ENCODE results near the gene ALDH3B2.
"Not testable (repeated sequence)": the region's sequence is repeated elsewhere in the genome, so short reads cannot be mapped to it uniquely, and the experiment has no call there.

ALDH3B2 gene

DNA sequence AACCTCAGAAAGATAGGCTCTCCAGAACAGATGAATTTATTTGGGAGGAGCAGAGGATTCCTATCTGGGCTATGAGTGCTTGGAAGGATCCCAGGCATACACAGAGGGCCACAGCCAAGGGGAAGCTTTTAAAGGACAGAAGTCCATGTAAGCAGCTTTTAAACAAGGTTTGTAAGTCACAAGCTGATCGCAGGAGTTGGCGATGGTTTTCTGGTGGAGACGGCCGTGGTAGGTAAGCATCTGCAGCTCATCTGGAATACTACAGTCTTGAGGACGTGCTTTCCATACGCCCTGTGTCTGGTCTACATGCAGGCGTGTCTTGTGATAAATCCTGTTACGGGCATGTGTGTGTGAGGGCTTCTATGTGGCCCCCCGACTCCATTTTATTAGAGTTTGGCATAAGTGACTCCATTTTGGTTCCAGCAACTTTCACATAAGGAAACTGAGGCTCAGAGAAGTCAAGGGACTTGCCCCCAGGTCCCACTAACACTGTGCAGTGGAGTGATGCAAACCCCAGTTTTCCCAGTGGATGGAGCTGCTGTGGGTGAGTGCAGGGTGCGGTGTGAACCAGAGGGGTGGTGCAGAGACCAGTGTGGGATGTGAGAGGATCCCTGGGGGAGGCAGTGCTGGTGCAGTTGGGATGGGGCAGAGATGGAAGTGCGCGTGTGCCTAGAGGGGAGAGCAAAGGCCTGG lies 12.1 kb downstream of the ALDH3B2 start:
- DNase-seq (ENCODE audit: low read depth in 2 of 2), result no peak

DNA sequence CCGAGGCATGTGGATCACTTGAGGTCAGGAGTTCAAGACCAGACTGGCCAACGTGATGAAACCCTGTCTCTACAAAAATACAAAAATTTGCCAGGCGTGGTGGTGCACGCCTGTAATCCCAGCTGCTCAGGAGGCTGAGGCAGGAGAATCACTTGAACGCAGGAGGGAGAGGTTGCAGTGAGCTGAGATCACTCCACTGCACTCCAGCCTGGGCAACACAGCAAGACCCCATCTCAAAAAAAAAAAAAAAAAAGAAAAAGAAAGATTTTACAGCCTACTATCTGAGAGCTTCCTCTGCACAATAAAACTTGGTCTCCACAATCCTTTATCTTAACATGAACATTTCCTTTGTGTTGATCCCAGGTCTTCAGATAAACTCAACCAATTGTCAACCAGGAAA lies 13.7 kb downstream of the ALDH3B2 start:
- DNase-seq (ENCODE audit: low read depth in 2 of 2), result not testable (repeated sequence)

DNA sequence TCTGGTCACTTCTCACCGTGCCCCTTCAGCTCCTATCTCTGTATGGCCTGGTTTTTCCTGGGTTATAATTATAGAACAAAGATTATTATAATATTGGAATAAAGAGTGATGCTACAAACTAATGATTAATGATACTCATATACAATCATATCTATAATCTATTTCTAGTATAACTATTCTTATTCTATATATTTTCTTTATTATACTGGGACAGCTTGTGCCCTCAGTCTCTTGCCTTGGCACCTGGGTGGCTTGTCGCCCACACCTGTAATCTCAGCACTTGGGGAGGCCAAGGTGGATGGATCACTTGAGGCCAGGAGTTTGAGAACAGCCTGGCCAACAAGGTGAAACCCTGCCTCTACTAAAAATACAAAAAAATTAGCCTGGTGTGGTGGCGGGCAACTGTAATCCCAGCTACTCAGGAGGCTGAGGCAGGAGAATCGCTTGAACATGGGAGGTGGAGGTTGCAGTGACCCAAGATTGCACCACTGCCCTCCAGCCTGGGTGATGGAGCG lies 14.7 kb downstream of the ALDH3B2 start:
- DNase-seq (ENCODE audit: low read depth in 2 of 2), result not testable (repeated sequence)

DNA sequence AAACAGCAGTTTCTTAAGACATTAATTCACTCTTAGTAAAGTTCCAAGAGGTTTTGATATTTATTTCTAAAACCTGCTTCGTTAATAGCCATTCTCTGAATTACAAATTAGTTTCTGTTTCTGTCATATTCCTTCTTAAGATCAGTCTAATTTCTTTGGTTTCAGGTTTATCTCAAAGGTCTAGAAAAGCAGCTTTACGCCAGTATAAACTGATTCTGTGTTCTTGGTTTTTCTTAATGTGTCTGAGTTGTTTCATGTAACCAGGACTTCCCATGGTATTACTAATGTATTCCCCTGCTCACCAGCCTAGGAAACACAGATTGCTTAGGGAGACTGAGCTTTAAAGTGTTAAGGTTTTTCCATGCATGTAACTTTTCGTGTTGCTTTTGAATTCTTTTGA lies 17.1 kb downstream of the ALDH3B2 start:
- DNase-seq (ENCODE audit: low read depth in 2 of 2), result no peak

DNA sequence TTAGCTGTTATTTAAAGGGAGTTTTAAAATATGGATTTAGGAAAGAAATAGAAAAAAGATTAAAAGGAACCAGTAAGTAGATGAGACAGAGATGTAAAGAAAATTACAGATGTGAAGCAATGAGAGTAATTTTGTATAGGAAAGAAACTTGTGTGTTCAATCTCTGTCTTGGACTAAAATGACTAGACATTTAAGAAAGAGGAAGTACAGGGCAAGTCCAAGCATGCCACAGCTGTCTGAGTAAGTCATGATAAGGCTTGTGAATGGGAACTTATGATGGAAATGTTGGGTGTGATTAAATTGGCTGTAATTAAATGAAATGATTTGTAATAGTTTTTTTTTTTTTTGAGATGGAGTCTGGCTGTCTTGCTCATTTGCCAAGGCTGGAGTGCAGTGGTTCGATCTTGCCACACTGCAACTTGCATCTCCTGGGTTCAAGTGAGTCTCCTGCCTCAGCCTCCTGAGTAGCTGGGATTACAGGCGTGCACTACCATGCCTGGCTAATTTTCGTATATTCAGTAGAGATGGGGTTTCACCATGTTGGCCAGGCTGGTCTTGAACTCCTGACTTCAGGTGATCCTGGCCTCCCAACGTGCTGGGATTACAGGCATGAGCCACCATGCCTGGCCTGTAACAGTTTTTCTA lies 18.0 kb downstream of the ALDH3B2 start:
- no peak for DNase-seq (ENCODE audit: low read depth in 2 of 2)

DNA sequence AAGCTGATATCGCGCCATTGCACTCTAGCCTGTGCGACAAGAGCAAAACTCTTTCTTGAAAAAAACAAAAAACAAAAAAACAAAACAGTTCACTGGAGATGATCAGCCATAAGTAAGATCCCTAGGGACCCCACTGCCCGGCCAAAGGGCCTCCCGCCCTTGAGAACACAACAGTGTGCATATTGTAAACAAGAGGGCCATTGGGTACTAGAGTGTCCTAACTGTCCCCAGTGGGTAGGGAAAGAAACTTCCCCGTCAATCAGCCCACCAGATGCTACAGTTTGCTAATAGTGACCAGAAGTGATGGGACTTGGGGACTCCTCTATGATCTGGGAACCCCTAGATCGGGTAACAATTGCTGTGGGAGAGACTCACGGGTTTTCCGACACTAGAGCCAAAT lies 20.2 kb downstream of the ALDH3B2 start:
- no peak for DNase-seq (ENCODE audit: low read depth in 2 of 2)

DNA sequence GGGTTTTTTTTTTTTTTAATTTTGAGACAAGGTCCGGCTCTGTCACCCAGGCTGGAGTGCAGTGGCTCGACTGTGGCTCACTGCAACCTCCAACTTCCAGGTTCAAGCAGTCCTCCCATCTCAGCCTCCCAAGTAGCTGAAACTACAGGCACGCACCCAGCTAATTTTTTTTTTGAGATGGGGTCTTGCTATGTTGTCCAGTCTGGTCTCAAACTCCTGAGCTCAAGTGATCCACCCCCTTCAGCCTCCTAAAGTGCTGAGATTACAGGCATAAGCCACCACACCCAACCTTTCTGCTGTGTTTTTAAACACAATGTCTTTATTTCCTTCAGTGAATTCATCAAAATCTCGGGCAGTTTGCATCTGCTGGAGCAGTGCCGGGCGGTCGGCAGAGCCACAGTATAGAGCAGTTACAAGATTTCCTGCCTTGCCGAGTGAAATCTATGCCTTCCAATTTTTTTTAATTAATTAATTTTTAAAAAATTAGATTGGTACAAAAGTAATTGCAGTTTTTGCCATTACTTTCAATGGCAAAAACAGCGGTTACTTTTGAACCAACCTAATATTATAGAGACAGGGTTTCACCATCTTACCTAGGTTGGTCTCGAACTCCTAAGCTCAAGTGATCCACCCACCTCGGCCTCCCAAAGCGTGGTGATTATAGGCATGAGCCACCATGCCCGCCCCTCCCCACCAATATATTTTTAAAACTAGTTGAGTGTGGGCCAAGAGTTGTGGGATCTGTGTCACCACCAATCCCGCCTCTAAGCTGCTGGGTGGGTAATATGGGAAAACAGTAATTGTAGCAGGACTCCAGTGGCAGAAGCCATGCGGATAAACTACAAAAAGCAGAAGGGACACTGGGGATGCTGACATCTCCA lies 21.2 kb downstream of the ALDH3B2 start:
- DNase-seq (ENCODE audit: low read depth in 2 of 2), result no peak

DNA sequence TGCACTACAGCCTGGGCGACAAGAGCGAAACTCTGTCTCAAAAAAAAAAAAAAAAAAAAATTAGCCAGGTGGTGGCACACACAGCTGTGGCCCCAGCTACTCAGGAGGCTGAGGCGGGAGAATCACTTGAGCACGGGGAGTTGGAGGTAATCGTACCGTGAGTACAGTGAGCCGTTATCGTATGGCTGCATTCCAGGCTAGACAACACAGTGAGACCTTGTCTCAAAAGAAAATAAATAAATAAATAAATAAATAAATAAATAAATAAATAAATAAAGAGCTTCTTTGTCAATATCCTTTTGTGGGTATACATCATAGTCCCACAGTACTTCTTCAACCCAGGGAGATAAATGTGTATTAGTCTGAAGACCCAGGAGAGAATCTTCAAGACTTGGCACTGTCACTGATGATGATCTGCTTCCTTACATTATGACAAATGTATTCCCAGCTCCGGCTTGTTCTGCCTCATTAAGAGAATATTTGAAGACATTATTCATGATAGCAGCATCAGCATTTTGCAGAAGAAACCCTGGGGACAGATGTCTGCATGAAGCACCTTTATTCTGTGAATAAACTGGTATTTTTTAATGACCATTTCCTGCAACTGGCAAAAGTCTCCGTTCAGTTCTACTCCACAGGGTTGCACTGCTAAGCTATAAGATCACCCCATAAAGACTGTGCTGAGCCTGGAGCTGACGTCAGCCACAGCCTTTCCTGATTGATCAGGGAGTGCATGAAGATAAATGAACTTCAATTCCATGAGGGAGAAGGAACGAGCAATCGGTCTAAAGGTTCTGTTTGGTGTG lies 22.2 kb downstream of the ALDH3B2 start:
- no peak for DNase-seq (ENCODE audit: low read depth in 2 of 2)

DNA sequence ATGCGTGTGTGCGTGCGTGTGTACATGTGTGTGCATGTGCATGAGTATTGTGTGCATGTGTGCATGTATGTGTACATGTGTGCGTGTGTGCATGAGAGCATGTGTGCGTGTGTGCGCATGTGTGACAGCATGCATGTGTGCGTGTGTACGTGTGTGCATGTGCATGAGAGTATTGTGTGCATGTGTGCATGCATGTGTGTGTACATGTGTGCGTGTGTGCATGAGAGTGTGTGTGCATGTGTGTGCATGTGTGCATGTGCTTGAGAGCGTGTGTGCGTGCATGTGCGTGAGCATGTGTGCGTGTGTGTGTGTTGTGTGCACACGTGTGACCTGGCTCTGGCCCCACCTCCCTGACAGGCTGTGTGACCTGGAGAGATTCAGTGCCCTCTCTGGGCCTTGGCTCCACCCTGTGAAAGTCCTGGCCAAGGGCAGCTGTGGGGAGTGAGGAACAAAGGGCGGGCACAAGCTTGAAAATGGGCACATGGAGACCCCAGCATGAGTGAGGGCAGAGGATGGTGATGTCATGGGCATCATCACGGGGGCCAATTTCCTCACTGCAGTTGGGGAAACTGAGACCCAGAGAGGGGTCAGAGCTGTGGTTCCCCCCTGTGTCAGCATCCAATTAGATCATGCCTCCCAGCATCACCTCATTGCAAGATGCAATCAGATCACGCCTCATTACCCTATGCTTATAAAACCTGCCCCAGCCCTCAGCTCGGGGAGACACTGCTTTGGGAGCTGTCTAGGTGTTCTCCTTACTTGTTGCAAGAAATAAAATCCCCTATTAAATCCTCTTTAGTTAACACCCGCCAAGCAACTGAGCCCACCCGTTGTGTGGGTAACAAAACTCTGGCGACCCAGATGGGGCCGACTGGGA lies 24.6 kb downstream of the ALDH3B2 start:
- DNase-seq (ENCODE audit: low read depth in 2 of 2), result no peak

DNA sequence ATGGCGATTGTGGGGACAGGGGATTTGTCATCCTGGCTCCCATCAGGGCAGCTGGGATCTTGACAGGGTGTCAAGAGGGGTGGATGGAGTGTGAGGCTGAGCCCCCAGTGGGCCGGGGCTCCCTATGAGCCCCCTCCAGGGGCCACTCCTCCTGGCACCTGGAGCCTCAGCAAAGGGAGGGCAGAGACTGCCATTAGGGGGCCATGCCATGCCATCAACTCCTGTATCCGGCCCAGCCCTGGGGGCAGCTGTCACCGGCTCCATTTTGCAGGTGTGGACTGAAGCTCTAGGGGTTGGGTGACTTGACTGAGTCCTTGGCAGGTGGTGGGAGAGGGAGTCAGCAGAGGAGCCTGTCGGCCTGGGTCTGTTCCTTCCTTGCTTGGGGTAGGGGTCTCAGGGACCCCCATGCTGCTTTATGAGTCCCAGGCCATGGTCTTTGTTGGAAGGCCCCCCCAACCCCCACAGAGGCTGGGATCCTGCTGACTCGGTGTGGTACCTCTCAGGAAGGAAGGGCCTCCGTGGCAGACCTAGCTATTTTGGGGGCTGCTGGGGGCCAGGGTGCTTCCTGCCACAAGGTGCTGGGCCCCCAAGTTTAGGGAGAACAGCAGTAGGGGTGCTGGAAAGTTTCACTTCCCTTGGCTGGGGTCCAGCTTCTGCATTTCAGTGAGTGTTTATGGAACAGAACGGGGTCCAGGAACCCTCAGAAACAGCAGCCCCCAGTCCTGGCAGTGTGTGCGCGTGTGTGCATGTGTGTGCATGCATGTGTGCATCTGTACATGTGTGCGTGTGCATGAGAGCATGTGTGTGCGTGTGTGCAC lies 25.4 kb downstream of the ALDH3B2 start:
- DNase-seq (ENCODE audit: low read depth in 2 of 2), result no peak

DNA sequence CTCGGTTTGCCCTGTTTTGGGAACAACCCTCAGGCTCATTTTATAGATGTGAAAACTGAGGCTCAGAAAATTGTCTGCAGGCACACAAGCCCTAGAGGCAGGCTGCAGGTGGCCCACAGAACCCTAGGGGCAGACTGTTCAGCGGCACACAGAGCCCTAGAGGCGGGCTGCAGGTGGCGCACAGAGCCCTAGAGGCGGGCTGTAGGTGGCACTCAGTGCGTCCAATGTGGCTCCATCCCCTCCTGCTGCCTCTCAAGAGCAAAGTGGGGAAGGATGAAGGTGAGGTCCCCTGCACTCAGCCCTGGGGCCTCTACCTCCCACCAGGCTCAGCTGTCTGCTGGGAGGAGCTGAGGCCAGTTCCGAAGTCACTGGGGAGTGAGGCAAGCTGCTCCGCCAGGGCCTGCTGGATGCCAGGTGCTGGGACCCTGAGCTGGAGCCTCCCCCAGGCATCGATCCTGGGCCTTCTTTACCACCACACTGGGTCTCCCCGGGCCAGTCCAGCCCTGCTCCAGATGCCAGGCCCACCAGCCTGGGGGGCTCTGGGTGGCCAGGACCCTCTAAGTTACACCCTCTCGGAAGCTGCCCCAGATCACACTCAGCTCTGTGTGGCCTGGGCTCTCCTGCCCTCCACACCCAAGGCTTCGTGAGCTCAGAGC lies 26.2 kb downstream of the ALDH3B2 start:
- DNase-seq (ENCODE audit: low read depth in 2 of 2), result peak; percentile 16 to 37

DNA sequence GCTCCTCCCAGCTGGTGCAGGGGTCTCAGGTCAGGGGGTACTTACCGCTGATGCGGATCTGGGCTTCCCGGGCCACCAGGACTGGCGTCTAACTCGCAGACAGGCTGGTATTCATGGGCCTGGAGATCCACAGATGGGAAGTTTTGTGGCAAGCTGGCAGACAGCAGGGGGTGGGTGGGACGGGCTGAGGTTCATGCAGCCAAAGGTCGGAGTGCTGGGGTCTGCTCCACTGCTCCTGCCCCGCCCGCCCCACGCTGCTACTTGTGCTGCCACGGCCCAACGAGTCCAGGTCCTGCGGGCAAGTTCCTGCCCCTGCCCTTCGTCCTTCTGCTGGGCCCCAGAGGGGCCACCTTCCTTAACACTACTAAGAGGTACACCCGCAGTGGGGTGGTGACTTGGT lies 27.0 kb downstream of the ALDH3B2 start:
- DNase-seq (ENCODE audit: low read depth in 2 of 2), result no peak

DNA sequence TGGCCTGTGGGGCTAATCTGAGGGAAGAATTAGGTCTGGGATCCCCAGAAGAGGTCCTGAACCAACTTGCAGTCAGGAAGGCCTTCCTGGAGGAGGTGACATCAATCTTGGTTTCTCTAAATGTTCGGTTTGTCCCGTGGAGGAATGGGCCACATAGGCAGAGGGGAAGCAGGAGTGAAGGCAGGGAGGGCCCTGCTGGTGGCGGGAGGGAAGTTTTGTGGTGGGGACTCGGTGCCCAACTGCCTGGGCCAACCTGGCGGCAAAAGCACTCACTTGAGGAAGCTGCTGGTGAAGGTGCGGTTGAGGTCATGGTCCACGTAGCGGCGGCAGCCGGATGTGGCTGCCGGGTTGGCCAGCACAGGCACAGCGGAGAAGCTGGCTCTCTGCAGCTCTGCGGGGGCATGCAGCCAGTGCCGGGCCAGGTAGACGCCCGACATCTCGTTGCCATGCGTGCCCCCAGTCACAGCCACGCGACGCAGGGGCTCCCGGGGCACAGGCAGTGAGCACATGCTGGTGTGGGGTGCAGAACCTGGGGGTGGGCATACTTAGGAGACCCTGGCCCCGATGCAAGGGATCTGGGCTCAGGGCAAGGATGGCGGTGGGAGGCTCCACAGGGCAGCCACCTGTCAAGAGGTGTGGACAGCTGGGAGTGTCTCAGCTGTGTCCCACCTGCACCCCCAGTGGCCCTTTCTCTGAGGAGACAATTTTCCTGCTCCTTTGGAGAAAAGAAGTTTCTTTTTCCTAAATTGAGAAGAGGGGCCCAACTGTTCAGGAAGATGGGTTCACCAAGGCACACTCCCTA lies 27.7 kb downstream of the ALDH3B2 start:
- DNase-seq (ENCODE audit: low read depth in 2 of 2), result no peak

DNA sequence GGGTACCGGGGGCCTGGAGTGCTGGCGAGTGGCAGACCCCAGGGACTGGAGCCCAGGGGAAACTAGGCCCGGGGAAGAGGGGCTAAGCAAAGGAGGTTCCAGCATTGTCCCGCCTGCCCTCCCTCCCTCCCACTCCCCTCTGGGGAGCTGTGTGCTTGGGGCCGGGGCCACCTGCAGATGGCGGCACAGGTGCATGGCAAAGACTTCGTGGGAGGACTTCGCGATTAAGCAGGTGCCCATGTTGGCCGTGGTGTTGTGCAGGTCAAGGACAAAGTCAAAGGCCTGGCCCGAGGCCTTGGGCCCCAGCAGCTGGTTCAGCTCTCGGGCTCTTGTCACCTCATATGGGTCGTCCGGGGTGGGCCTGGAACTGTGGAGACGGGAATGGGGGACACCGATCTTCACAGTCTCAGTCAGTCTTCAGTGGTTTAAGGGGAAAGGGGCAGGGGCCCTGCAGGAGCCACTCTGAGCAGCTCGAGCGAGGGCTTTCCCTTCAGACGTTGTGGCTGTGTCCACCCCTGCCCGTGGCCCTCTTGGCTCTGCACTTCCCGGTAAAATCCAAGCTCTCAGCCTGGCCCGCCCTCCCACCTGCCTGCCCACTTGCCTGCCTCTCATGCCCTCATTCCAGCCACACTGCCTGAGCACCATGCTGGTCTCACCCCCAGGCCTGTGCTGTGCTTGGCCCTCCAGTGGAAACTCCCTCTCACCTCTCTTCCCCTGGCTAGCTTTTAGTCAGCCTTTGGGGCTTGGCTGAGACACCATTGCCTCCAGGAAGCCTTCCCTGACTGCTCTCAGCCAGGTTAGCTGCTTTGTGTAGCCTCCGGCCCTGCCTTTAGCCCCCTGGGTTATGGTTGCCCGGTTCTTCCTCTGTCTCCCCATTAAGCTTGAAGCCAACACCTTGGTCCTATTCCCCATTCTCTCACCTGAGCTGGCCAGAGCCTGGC lies 28.6 kb downstream of the ALDH3B2 start:
- DNase-seq (ENCODE audit: low read depth in 2 of 2), result no peak

DNA sequence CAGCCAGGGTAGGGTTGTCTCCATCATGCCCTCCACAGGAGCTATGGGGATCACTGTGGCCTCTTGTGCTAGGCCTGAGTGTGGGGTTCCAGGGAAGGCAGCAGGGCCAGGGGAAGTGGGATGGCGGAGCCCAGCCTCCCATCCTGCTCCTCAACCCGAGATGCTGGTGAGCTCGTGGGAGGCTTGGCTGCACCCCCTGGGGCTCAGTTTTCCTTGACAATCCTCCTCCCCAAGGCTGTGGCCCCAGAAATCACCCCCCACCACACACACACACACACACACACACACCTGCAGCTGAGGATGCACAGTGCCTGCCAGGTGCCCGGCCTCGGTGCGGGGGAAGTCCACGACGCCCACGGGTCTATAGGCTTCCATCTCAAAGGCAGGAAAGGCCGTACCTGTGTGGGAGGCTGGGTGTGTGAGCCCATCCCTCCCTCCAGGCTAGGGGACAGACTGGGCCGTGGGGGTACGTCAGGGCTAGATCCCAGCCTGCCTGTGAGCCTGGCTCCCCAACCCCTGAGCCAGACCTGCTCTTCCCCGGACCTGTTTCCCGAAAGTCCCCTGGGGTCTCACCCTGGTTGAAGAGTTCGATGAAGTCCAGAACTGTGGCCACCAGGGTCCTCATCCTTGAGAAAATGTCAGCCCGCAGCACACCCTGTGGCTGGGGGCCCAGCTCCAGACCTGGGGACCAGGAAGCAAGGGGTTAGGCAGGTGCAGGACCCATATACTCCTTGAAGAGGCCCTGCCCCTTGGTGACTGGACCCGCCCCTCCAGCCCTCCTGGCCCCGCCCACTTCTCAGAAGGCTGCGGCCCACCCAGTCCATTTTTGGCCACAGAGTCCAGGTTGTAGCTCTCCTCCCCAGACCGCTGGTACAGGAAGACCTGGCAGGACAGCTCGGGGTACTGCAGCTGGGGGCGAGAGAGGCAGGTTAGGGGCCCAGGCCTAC lies 29.7 kb downstream of the ALDH3B2 start:
- DNase-seq (ENCODE audit: low read depth in 2 of 2), result no peak

DNA sequence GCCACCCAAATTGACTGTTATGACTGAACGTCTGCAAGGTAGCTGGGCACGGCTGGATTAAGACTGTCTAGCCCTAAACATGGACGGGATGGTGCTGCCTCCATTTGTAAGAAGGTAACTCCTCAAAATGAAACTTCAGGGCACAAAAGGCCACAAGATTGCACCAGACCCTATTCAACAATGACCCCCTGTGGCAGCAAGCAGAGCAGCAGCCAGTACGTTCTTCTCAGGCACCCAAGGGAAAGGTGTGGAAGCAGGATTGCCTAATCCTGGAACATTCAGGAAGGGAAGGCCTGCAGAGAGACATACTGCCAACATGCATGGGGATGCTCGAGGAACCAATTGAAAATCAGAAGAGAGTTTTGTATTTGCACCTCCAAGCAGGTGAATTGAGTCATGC lies 30.4 kb downstream of the ALDH3B2 start:
- DNase-seq (ENCODE audit: low read depth in 2 of 2), result no peak
